DOHH2 (cell line): Measurements from ENCODE around the gene ZNF385B.

Source experiments
- H3F3A ChIP-seq: fragments of 200-600 bp; sonication (generic), shearing (Covaris generic); 2 replicates; pipeline ENCODE4 v1.6.0; 2016; ENCODE audit warnings: antibody characterized with exemption, mild to moderate bottlenecking; ENCODE audit not compliant: control insufficient read depth, insufficient read depth
- H3K27ac ChIP-seq: fragments of 200-600 bp; sonication (generic); 2 replicates; pipeline ENCODE4 v1.5.1; 2014; ENCODE audit warnings: low read depth, mild to moderate bottlenecking, low read length, moderate library complexity
- H3K27me3 ChIP-seq: fragments of 200-600 bp; sonication (generic); 2 replicates; pipeline ENCODE4 v1.6.1; 2014; ENCODE audit warnings: mild to moderate bottlenecking, low read length, mixed read lengths; ENCODE audit not compliant: control insufficient read depth
- H3K36me3 ChIP-seq: fragments of 200-600 bp; sonication (generic); 2 replicates; pipeline ENCODE4 v1.6.1; 2014; ENCODE audit warnings: mild to moderate bottlenecking, low read length, moderate library complexity, mixed read lengths; ENCODE audit not compliant: control insufficient read depth
- H3K4me1 ChIP-seq: fragments of 200-600 bp; sonication (generic); 2 replicates; pipeline ENCODE4 v1.6.1; 2014; ENCODE audit warnings: mild to moderate bottlenecking, low read length, mixed read lengths; ENCODE audit not compliant: control insufficient read depth
- H3K4me2 ChIP-seq: fragments of 200-600 bp; sonication (generic); 2 replicates; pipeline ENCODE4 v1.6.0; 2014; ENCODE audit warnings: mild to moderate bottlenecking, low read length, moderate library complexity
- H3K4me3 ChIP-seq: fragments of 200-600 bp; sonication (generic); 2 replicates; pipeline ENCODE4 v1.5.1; 2014; ENCODE audit warnings: mild to moderate bottlenecking, low read length, mixed read lengths
- H3K79me2 ChIP-seq: fragments of 200-600 bp; sonication (generic); 2 replicates; pipeline ENCODE4 v1.6.1; 2014; ENCODE audit warnings: mild to moderate bottlenecking, low read length, mixed read lengths; ENCODE audit not compliant: control insufficient read depth
- H3K9me2 ChIP-seq: fragments of 200-600 bp; sonication (generic); replicated peaks from 2 replicates; pipeline ENCODE4 v1.6.1; 2014; ENCODE audit warnings: mild to moderate bottlenecking, low read length, mixed read lengths; ENCODE audit not compliant: control insufficient read depth
- H3K9me3 ChIP-seq: fragments of 200-600 bp; sonication (generic); 2 replicates; pipeline ENCODE4 v1.6.1; 2014; ENCODE audit warnings: antibody characterized with exemption, low read length, mixed read lengths; ENCODE audit not compliant: control insufficient read depth, insufficient read depth
- H4K20me1 ChIP-seq: fragments of 200-600 bp; sonication (generic); 2 replicates; pipeline ENCODE4 v1.6.0; 2014; ENCODE audit warnings: low read depth, mild to moderate bottlenecking, antibody characterized with exemption, low read length, moderate library complexity; ENCODE audit not compliant: control insufficient read depth, insufficient read depth
- CTCF ChIP-seq: fragments of 200-600 bp; sonication (generic); IDR thresholded peaks from one replicate; pipeline ENCODE4 v1.5.1; 2014; ENCODE audit warnings: antibody characterized with exemption, mild to moderate bottlenecking, low read depth, low read length; ENCODE audit not compliant: poor library complexity, severe bottlenecking
- EZH2phosphoT487 ChIP-seq: fragments of 200-600 bp; sonication (generic); IDR thresholded peaks from 2 replicates; pipeline ENCODE4 v1.6.1; 2017; ENCODE audit warnings: borderline replicate concordance, mild to moderate bottlenecking, antibody characterized with exemption, low read length, moderate library complexity, mixed read lengths

The ZNF385B gene

GRCh38 chr2:179551539-179552045 is 309.8 kb downstream of the ZNF385B start:
- Histone ChIP-seq H3K36me3 (no peaks in the 10 kb centered on the region), H3F3A (no peaks in the 10 kb centered on the region), H3K4me1 (no peaks in the 10 kb centered on the region), H4K20me1 (no peaks in the 10 kb centered on the region), H3K27me3 (no peaks in the 10 kb centered on the region), H3K4me2 (no peak overlapping the region), H3K4me3 (no peak overlapping the region), H3K9me3 (no peaks in the 10 kb centered on the region), H3K27ac (no peak overlapping the region), H3K79me2 (no peaks in the 10 kb centered on the region), H3K9me2 (no peaks in the 10 kb centered on the region)
- TF ChIP-seq CTCF (no peak), EZH2phosphoT487 (no peak)

DNA sequence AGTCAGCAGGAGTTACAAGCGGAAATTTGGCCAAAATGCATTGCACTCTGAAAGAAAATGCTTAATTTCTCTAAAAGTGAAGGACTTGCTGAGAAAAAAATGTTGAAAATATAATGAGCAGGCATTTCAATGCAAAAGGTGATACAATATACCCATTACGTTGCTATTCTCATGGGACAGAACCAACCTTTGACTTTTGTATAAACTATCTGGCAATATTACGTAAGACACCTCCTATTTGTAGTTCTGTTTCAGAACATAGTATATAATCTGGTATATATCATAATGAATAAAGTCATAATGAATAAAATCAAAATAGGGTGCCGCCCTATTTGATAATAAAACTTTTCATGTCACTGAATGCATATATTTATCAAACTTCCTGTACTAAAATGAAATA is 310.6 kb downstream of the ZNF385B start:
- Histone ChIP-seq H3K9me2 (no peaks in the 10 kb centered on the region), H3K79me2 (no peaks in the 10 kb centered on the region), H3K27me3 (no peaks in the 10 kb centered on the region), H3K27ac (no peak overlapping the region), H3K4me3 (no peak overlapping the region), H4K20me1 (no peaks in the 10 kb centered on the region), H3K4me2 (no peak overlapping the region), H3K4me1 (no peaks in the 10 kb centered on the region), H3F3A (no peaks in the 10 kb centered on the region), H3K9me3 (no peaks in the 10 kb centered on the region), H3K36me3 (no peaks in the 10 kb centered on the region)
- no peak for TF ChIP-seq EZH2phosphoT487
- no peak for TF ChIP-seq CTCF

DNA sequence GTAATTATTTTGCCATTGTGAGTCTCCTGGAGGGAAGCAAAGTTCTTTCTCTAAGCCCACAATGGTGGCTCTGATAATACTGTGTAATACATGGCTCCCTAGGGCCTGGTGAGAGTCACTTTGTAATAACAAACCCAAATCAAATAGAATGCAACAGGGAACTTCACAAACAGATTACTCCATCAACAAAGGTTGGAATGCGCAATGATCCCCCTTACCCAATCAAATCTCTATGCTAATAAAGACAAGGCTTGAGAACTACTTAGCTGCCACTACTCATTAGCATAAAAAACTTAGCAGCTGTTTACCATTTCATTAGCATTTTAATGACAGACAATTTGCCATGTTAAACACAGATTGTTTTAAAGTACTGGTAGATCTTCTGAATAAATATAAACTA is 311.2 kb downstream of the ZNF385B start:
- Histone ChIP-seq H3F3A (no peaks in the 10 kb centered on the region), H3K27ac (no peak overlapping the region), H3K9me3 (no peaks in the 10 kb centered on the region), H4K20me1 (no peaks in the 10 kb centered on the region), H3K4me2 (no peak overlapping the region), H3K36me3 (no peaks in the 10 kb centered on the region), H3K4me3 (no peak overlapping the region), H3K79me2 (no peaks in the 10 kb centered on the region), H3K4me1 (no peaks in the 10 kb centered on the region), H3K27me3 (no peaks in the 10 kb centered on the region), H3K9me2 (no peaks in the 10 kb centered on the region)
- TF ChIP-seq EZH2phosphoT487 (no peak), CTCF (no peak)
